ENCODE results near the gene TMPRSS2.

The TMPRSS2 gene

GRCh38 chr21:41509733-41510132 lies 1.8 kb upstream of the TMPRSS2 start:
- DNase-seq (ENCODE audit: low read depth): no peak

- DNase-seq (ENCODE audit: low read depth): no peak
Observed at GRCh38 chr21:41509145-41509496, 1.2 kb upstream of the TMPRSS2 start.

DNA sequence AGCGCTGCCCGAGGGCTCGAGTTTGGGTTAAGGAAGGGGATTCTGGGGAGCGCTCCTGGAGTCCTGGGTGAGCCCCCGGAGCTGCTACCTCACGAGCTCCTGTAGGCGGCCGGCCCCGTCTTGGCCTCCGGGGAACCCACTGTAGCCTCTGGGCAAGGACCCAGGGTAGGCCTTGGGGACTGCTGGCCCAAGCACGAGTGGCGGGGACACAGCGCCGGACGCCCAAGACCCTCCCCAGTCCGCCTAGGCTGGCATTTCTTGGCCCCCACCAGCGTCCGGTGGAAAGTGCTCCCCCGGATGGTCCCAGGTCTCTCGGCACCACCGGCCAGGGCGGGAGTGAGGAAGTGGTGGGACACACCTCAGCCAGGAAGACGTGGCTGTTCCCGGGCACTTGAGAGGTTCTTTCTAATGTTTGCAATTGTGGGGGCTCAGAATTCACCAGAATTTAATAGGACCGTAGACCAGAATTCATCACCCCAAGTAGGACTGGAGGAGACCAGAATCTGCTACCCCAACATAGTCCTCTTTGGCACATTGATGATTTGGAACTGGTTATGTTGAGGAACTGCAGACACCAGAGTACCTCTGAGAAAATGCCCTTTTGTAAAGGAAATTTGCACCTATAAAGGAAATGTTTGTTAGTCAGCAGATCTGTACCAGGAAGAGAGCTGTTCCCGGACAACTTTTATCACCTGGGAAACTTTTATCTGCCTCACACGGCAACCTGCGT lies 622 bp upstream of the TMPRSS2 start:
- DNase-seq (ENCODE audit: low read depth): no peak

GRCh38 chr21:41506611-41507520 lies 1.1 kb downstream of the TMPRSS2 start:
- DNase-seq (ENCODE audit: low read depth): no peak

DNA sequence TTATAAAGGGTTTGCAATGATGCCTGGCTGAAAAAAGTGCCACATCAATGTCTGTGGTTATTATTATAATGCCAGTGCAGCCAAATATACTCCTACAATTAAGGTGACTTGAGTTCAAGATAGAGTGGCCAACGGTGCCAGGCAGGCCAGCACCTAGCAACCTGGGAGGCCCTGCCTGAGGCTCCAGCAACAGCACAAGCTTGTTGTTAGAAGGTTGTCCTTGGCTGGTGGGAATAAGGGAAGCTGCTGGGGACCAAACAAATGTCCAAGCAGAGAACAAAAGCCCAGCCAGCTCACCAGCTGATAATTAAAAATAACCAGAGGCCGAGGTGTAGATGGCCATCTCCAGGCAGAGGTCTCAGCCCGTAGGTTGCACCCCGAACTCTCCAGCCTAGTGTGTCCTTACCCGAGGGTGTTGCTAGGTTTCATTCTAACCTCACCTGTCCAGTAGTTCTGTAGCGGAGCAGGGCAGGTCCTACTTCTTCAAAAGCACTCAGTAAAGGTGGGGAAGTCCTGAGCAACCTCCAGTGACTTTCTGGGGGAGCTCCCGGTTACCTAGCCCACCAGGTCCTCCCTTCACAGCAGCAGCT lies 1.9 kb downstream of the TMPRSS2 start:
- DNase-seq (ENCODE audit: low read depth): no peak

DNA sequence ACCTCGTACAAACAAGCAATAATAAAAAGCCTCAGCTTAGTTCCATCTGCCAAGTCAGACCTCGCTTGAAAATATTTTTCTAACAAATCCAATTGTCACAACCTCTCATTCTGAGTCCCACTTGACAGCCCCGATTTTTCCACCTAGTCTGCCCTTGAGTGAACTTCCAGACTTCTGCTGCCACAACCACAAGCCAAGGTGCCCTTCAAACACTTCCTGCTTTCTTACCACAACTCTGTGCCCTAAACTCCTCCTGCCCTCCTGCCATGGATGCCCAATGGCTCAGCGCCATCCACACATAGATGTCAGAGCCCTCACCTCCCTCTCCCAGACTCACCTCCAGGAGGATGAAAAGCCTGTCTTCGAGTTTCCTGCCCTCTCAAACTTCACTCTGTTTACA lies 3.9 kb downstream of the TMPRSS2 start:
- no peak for DNase-seq (ENCODE audit: low read depth)

GRCh38 chr21:41503331-41503730 lies 4.6 kb downstream of the TMPRSS2 start:
- no peak for DNase-seq (ENCODE audit: low read depth)

DNA sequence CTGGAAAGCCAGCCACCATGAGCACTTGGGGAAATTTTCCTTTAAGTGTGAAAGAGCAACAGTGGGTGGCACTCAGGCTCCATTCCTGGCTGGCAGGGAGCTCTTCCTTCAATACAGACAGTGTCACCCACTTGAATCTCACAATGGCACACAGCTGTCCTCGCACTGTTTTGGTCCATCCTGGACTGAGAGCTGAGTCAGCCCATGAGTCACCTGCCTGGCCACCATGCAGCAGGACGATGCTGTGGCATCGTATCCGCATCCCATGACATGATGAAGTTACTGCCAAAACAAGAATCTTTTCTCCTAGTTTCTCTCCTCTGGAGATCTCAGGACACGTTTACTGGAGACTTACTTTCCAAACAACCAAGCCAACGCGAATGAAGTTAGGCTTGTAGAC lies 6.0 kb downstream of the TMPRSS2 start:
- no peak for DNase-seq (ENCODE audit: low read depth)

- DNase-seq (ENCODE audit: low read depth): no peak
Observed at GRCh38 chr21:41500931-41501381, 7.0 kb downstream of the TMPRSS2 start.

GRCh38 chr21:41500363-41500762 lies 7.6 kb downstream of the TMPRSS2 start:
- no peak for DNase-seq (ENCODE audit: low read depth)

GRCh38 chr21:41499920-41500319 lies 8.0 kb downstream of the TMPRSS2 start:
- no peak for DNase-seq (ENCODE audit: low read depth)

- DNase-seq (ENCODE audit: low read depth): no peak
Observed at GRCh38 chr21:41497788-41498187, 10.2 kb downstream of the TMPRSS2 start.

DNA sequence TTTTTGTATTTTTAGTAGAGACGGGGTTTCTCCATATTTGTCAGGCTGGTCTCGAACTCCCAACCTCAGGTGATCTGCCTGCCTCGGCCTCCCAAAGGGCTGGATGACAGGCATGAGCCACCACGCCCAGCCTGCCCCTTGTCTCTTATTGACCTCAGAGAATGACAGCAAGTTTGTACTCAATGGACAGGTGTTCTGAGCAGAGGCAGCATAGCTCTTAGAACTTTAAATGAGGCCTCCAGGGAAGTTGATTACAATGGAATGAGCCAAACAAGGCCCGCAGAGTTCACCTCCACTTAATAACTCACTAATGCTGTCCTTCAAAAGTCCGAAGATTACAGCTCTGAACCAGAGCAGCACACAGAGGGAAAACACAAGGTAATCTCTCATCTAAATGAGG lies 10.9 kb downstream of the TMPRSS2 start:
- no peak for DNase-seq (ENCODE audit: low read depth)

GRCh38 chr21:41494242-41494641 lies 13.7 kb downstream of the TMPRSS2 start:
- DNase-seq (ENCODE audit: low read depth): no peak

- DNase-seq (ENCODE audit: low read depth): no peak
Observed at GRCh38 chr21:41491412-41491811, 16.5 kb downstream of the TMPRSS2 start.

DNA sequence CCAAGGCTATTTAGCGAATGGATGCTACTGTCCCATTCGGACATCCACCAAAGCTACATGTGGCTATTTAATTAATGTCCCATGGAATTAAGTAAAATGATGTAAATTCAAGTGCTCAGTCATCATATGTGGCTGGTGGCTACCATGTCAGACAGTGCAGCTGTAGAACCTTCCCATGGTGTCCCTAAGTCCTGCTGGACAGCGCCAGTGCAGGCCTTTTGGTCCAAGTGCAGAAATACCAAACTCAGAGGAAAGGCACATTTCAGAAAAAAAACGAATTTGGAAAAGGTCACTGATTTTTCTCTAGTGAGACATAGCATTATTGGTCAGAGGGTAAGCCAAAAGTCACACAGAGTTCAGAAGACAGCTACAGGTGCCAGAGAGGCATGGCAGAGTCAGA lies 17.6 kb downstream of the TMPRSS2 start:
- DNase-seq (ENCODE audit: low read depth): no peak

DNA sequence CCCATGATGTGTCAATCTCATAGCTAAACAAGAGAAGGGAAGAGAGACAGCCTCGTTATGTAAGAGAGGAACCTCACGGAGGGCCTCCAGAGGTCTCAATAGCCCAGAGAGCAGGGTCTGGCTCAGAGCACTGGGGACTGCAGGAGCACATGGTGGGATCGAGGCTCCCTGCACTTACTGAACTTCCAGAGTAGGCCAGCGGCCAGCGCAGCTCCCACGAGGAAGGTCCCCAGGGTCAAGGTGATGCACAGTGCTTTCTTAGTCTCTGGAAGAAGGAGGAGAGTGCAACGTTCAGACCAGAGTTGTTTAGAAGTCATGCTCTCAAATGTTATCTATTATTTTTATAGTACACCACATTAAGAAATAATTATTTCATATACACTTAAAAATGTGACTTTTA lies 18.6 kb downstream of the TMPRSS2 start:
- DNase-seq (ENCODE audit: low read depth): no peak

DNA sequence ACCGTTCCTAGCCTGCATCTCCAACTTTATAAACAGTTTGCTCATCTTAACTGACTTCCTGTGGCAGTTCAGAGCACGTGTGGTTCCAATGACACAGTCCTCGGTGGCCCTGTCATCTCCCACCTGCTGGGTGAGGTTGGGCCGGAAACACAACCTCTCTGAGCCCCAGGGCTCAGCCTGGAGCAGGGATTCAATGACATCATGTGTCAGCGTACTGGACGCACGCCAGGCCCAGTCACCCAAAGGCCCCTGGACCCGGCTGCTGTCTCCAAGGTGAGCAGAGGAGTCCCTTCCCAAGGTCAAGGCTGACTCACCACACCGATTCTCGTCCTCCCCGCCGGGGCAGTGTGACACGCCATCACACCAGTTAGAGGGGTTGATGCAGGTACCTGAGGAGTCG lies 19.9 kb downstream of the TMPRSS2 start:
- no peak for DNase-seq (ENCODE audit: low read depth)

GRCh38 chr21:41487082-41487481 lies 20.9 kb downstream of the TMPRSS2 start:
- no peak for DNase-seq (ENCODE audit: low read depth)

GRCh38 chr21:41483973-41484372 lies 24.0 kb downstream of the TMPRSS2 start:
- no peak for DNase-seq (ENCODE audit: low read depth)

- DNase-seq (ENCODE audit: low read depth): no peak
Observed at GRCh38 chr21:41483415-41483814, 24.5 kb downstream of the TMPRSS2 start.

DNA sequence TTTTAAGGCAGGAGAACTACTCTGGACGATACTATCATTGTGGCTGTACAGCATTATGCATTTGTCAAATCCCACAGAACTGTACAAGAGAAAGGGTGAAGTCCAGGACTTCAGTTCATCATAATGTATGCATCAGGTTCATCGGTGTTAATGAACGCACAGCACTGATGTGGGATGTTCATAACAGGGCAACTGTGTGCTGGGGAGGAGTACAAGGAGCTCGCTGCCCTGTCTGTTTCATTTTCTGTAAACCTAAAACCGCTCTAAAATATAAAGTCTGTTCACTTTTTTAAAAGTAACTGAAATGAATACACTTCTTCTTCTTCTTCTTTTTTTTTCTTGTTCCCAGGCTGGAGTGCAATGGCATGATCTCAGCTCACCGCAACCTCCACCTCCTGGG lies 25.0 kb downstream of the TMPRSS2 start:
- no peak for DNase-seq (ENCODE audit: low read depth)

DNA sequence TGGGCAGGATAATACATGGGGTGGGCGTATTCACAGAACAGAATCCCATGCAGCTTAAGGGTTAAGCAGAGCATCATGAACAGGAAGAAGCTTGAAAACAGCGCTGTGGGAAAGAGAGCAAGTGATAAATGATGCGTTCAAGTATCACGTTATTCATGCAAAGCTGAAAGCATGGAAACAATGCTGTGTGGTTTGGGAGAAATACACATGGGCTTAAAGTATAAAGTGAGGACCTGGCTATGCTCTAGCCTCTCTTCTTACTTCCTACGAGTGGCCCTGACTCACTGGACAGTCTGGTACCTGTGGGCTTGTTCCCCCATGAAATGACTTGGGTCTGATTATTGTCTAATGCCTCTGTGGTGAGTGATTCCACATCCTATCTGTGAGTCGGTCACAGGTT lies 25.7 kb downstream of the TMPRSS2 start:
- DNase-seq (ENCODE audit: low read depth): no peak

Measured in T follicular helper cell (primary cell).